GM12878 (cell line): ENCODE data around the gene SEPTIN10. TPM values are rescaled to one million over a fixed set of nuclear protein-coding genes. Genes with fewer than 3 reads are reported as not detected.

ENCODE experiments used
- ATAC-seq: fragments of 200-7000 bp; cut with Tn5 transposase; 3 replicates; pipeline ENCODE4 v1.9.1; 2020; ENCODE audit warnings: mild to moderate bottlenecking, moderate library complexity
- BruUV-seq: library from RNA; stranded (reverse); fragments of 400-500 nt; replicated peaks from 2 replicates; lab custom pipeline; 2021; lab: Mats Ljungman, UMichigan
- CTCF ChIA-PET: fragments of 300-600 bp; sonication (Branson Sonifier 250); formaldehyde crosslinking; extraction: SDS; loops from one replicate; lab custom pipeline; 2021; ENCODE audit warnings: inconsistent platforms; lab: Yijun Ruan, JAX
- POLR2A ChIA-PET: fragments of 350-600 bp; formaldehyde crosslinking; extraction: SDS; loops from one replicate; lab custom pipeline; 2021; ENCODE audit warnings: inconsistent platforms; lab: Charles Lee
- RAD21 ChIA-PET: fragments of 300-600 bp; sonication (Branson Sonifier 250); formaldehyde crosslinking; loops from one replicate; lab custom pipeline; 2023; ENCODE audit warnings: antibody characterized with exemption; ENCODE audit not compliant: unreplicated experiment; lab: Charles Lee
- SMC1A ChIA-PET: fragments of 300-600 bp; sonication (Branson Sonifier 250); formaldehyde crosslinking; loops from one replicate; lab custom pipeline; 2023; ENCODE audit not compliant: unreplicated experiment, uncharacterized antibody; lab: Charles Lee
- DNase-seq: peaks from one replicate; pipeline ENCODE4 v3.0.0-alpha.2; 2011; ENCODE audit warnings: low read depth, low spot score
- FAIRE-seq: peaks from 3 replicates; lab custom pipeline; 2011; peaks lifted over from hg19 to GRCh38; lab: Jason Lieb, UNC
- H2AFZ ChIP-seq: 2 replicates; pipeline ENCODE4 v1.6.0; 2011; ENCODE audit warnings: low read depth, low read length, control low read depth; ENCODE audit not compliant: control insufficient read depth
- H3K27ac ChIP-seq: 2 replicates; pipeline ENCODE4 v1.5.1; 2011; ENCODE audit warnings: control low read depth; ENCODE audit not compliant: control insufficient read depth, insufficient read depth
- H3K27me3 ChIP-seq, 2 experiments: replicated peaks in 1 of 2; 2 replicates each; pipeline versions ENCODE4 v1.6.0 to v1.6.1; 2011; ENCODE audit warnings: low read length in 1 of 2; ENCODE audit not compliant: control insufficient read depth in 2 of 2, insufficient read depth in 2 of 2
- H3K36me3 ChIP-seq, 2 experiments: 2 replicates each; pipeline ENCODE4 v1.5.1; 2011; ENCODE audit warnings: low read length in 1 of 2; ENCODE audit not compliant: control insufficient read depth in 2 of 2, insufficient read depth in 2 of 2
- H3K4me1 ChIP-seq: 2 replicates; pipeline ENCODE4 v1.6.1; 2011; ENCODE audit warnings: mild to moderate bottlenecking, low read length, moderate library complexity, mixed read lengths; ENCODE audit not compliant: control insufficient read depth, insufficient read depth
- H3K4me2 ChIP-seq: 2 replicates; pipeline ENCODE4 v1.6.0; 2011; ENCODE audit warnings: control low read depth; ENCODE audit not compliant: control insufficient read depth, insufficient read depth
- H3K4me3 ChIP-seq: fragments of 200-600 bp; sonication (generic); 2 replicates; pipeline ENCODE4 v1.5.1; 2016
- H3K79me2 ChIP-seq: 2 replicates; pipeline ENCODE4 v1.6.0; 2011; ENCODE audit warnings: low read length; ENCODE audit not compliant: control insufficient read depth, insufficient read depth
- H3K9ac ChIP-seq: 2 replicates; pipeline ENCODE4 v1.8.0; 2011; ENCODE audit warnings: low read length, control low read depth, mixed read lengths; ENCODE audit not compliant: control insufficient read depth, insufficient read depth
- H3K9me3 ChIP-seq: replicated peaks from 3 replicates; pipeline ENCODE4 v1.5.1; 2011; ENCODE audit warnings: mild to moderate bottlenecking, low read length; ENCODE audit not compliant: control insufficient read depth, insufficient read depth
- H4K20me1 ChIP-seq: 2 replicates; pipeline ENCODE4 v1.6.0; 2011; ENCODE audit not compliant: control insufficient read depth, insufficient read depth
- BRCA1 ChIP-seq: IDR thresholded peaks from 2 replicates; pipeline ENCODE4 v1.6.1; 2011; ENCODE audit warnings: low read depth, low read length, improper control_type of control experiment
- FOXM1 ChIP-seq: IDR thresholded peaks from 2 replicates; pipeline ENCODE4 v1.6.1; 2012; ENCODE audit warnings: low read depth, mild to moderate bottlenecking, inconsistent platforms, low read length, moderate library complexity
- JUND ChIP-seq: IDR thresholded peaks from 2 replicates; pipeline ENCODE4 v1.6.1; 2012; ENCODE audit warnings: low read depth, mild to moderate bottlenecking, low read length, improper control_type of control experiment, moderate library complexity
- NFIC ChIP-seq: IDR thresholded peaks from 2 replicates; pipeline ENCODE4 v1.6.1; 2012; ENCODE audit warnings: low read depth, mild to moderate bottlenecking, inconsistent platforms, low read length, moderate library complexity
- NR2C2 ChIP-seq: IDR thresholded peaks from 2 replicates; pipeline ENCODE4 v1.6.1; 2011; ENCODE audit warnings: borderline replicate concordance, low read depth; ENCODE audit not compliant: control insufficient read depth, insufficient read length
- SMAD1 ChIP-seq: fragments of 450-650 bp; IDR thresholded peaks from 2 replicates; pipeline ENCODE4 v1.6.1; 2018; ENCODE audit warnings: mild to moderate bottlenecking, low read depth; ENCODE audit not compliant: partially characterized antibody
- STAT1 ChIP-seq: fragments of 450-650 bp; conservative IDR thresholded peaks from 2 replicates; pipeline ENCODE4 v1.6.1; 2014; ENCODE audit warnings: antibody characterized with exemption, mild to moderate bottlenecking
- STAT3 ChIP-seq: IDR thresholded peaks from 2 replicates; pipeline ENCODE4 v1.6.1; 2011; ENCODE audit warnings: low read depth, low read length, improper control_type of control experiment
- TCF12 ChIP-seq: IDR thresholded peaks from 2 replicates; pipeline ENCODE4 v1.6.1; 2011; ENCODE audit warnings: low read depth, mild to moderate bottlenecking, low read length
- WGBS: methylation state at CpG from one replicate; pipeline ENCODE4 v1.1.6; 2016; ENCODE audit warnings: low lambda C conversion rate; ENCODE audit not compliant: insufficient replicate concordance, insufficient coverage; ENCODE audit errors: missing lambda C conversion rate; 5-methylcytosine and 5-hydroxymethylcytosine counted together
- in situ Hi-C: fragments of 300-500 bp; cut with MboI; formaldehyde crosslinking; loops from 9 replicates; pipeline ENCODE4 v1.14.3; 2018; ENCODE audit warnings: mixed read lengths
- intact Hi-C: fragments of 100-400 bp; cut with micrococcal nuclease; formaldehyde crosslinking; loops from one replicate; pipeline ENCODE4 v1.14.2; 2022; ENCODE audit not compliant: unreplicated experiment
- polyA plus RNA-seq, 11 experiments: library from polyadenylated mRNA; depleted of rRNA in 4 of 11; unstranded in 6 of 11; stranded (reverse) in 5 of 11; fragments of >200 nt; fragmentation: Nextera tagmentation in 4 of 11; fragmentation: Illumina TruSeq in 1 of 11; extraction: Ambion mirVana in 4 of 11; extraction: Trizol in 1 of 11; gene quantifications; 1 replicate in 1 of 11; 2 replicates in 10 of 11; pipeline versions ENCODE4 v1.2.1 to v1.2.3, GENCODE V29; 2011 to 2016; ENCODE audit warnings: inconsistent platforms in 2 of 11, missing spikeins in 2 of 11, low read depth in 1 of 11
- total RNA-seq, 4 experiments: library from RNA; depleted of rRNA in 3 of 4; stranded (reverse); fragments of >200 nt in 3 of 4; fragmentation: Illumina TruSeq in 1 of 4; extraction: Trizol in 1 of 4; gene quantifications; 2 replicates each; pipeline versions ENCODE4 v1.2.1 to v1.2.3, GENCODE V29; 2013 to 2021
- TF ChIP-seq, protein P1 (sequence below): IDR thresholded peaks from 2 replicates; pipeline ENCODE4 v1.6.1; 2012; ENCODE audit warnings: improper control_type of control experiment, low read depth, low read length; ENCODE audit not compliant: insufficient replicate concordance
- TF ChIP-seq, protein P2 (sequence below): fragments of 450-650 bp; IDR thresholded peaks from 2 replicates; pipeline ENCODE4 v1.6.1; 2017; ENCODE audit warnings: low read depth, mild to moderate bottlenecking, moderate library complexity

SEPTIN10 gene
- total and polyA plus RNA-seq, 10 of the 15 experiments (the other 5 are each of a cell fraction or from before 2014, with no cell fraction given): 20.2 to 132 (median 62.7) TPM

DNA sequence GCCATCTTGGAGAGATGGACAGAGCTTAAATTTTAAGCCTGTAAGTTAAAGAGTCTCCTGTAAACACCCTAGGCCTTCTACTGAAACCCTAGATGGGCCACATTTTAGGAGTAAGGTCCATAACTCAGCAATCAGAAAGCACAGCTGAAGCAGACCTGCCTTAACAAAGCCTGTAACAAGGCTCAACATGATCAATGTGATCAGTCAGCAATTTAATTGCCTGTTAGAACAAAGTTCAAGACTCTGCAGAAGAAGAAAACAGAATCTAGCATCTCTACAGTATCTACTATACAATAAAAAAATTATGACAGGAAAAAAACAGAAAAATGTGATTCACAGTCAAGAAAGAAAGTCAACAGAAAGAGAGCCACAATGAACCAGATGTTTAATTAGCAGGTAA lies 27.1 kb downstream of the SEPTIN10 start (continued):
- TF ChIP-seq, protein P1, sequence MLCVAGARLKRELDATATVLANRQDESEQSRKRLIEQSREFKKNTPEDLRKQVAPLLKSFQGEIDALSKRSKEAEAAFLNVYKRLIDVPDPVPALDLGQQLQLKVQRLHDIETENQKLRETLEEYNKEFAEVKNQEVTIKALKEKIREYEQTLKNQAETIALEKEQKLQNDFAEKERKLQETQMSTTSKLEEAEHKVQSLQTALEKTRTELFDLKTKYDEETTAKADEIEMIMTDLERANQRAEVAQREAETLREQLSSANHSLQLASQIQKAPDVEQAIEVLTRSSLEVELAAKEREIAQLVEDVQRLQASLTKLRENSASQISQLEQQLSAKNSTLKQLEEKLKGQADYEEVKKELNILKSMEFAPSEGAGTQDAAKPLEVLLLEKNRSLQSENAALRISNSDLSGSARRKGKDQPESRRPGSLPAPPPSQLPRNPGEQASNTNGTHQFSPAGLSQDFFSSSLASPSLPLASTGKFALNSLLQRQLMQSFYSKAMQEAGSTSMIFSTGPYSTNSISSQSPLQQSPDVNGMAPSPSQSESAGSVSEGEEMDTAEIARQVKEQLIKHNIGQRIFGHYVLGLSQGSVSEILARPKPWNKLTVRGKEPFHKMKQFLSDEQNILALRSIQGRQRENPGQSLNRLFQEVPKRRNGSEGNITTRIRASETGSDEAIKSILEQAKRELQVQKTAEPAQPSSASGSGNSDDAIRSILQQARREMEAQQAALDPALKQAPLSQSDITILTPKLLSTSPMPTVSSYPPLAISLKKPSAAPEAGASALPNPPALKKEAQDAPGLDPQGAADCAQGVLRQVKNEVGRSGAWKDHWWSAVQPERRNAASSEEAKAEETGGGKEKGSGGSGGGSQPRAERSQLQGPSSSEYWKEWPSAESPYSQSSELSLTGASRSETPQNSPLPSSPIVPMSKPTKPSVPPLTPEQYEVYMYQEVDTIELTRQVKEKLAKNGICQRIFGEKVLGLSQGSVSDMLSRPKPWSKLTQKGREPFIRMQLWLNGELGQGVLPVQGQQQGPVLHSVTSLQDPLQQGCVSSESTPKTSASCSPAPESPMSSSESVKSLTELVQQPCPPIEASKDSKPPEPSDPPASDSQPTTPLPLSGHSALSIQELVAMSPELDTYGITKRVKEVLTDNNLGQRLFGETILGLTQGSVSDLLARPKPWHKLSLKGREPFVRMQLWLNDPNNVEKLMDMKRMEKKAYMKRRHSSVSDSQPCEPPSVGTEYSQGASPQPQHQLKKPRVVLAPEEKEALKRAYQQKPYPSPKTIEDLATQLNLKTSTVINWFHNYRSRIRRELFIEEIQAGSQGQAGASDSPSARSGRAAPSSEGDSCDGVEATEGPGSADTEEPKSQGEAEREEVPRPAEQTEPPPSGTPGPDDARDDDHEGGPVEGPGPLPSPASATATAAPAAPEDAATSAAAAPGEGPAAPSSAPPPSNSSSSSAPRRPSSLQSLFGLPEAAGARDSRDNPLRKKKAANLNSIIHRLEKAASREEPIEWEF: no peak
- TF ChIP-seq TCF12: no peak

DNA sequence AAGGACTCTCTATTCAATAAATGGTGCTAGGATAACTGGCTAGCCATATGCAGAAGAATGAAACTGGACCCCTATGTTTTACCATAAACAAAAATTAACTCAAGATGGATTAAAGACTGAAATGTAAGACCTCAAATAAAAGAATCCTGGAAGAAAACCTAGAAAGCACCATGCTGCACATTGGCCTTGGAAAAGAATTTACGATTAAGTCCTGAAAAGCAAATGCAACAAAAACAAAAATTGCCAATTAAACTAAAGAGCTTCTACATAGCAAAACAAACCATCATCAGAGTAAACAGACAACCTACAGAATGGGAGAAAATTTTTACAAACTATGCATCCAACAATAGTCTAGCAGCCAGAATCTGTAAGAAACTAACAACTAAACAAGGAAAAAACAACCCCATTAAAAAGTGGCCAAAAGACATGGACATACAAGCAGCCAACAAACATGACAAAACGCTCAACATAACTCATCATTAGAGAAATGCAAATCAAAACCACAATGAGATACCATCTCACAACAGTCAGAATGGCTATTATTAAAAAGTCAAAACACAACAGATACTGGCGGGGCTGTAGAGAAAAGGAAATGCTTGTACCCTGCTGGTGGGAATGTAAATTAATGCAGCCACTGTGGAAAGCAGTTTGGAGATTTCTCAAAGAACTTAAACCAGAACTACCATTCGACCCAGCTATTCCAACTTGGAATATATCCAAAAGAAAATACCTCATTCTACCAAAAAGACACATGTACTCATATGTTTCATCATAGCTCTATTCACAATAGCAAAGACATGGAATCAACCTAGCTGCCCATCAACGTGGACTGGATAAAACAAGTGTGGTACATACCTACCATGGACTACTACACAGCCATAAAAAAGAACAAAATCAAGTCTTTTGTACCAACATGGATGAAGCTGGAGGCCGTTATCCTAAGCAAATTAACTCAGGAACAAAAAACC lies 30.6 kb downstream of the SEPTIN10 start:
- ChIA-PET RAD21 (interaction anchor here (0.7 to 4.3 kb wide), 5 partner anchors 13 to 29 kb away, joined by 3 to 34 read pairs (median 3); no protein-coding TSS in a partner anchor), CTCF (interaction anchor here (0.9 to 1.1 kb wide), 4 partner anchors 13 to 37 kb away, joined by 3 to 4 read pairs (median 3); no protein-coding TSS in a partner anchor), POLR2A (interaction anchor here (0.5 to 1.5 kb wide), 2 partner anchors 9 to 18 kb away, joined by 3 to 4 read pairs; no protein-coding TSS in a partner anchor), SMC1A (interaction anchor here (0.9 to 5.7 kb wide), 9 partner anchors 14 to 69 kb away, joined by 3 to 33 read pairs (median 4); no protein-coding TSS in a partner anchor)
- no peaks in the 10 kb centered on the region for H3K27me3 ChIP-seq
- peaks cover 0 to 7% of the 10 kb centered on the region in 2 experiments; a peak in 2 of 4 replicates for H3K36me3 ChIP-seq
- intact Hi-C loops (loop anchor here (2.0 to 5.0 kb wide), 2 partner anchors 26 to 36 kb away; no protein-coding TSS in a partner anchor), in situ Hi-C loops (no loop called here)
- no peak overlapping the region for H3K4me3 ChIP-seq
- peak overlapping the region; percentile 12; the same call in 1 of the 2 replicates for H3K4me2 ChIP-seq
- DNase-seq: peak; percentile 45
- peak; percentile 84 for ATAC-seq
- 8% methylated on average over 6 of the region's 6 CpGs for WGBS
- BruUV-seq: TSS peak; percentile 30
- H4K20me1 ChIP-seq: no peaks in the 10 kb centered on the region
- peak; percentile 44 for FAIRE-seq
- no peak overlapping the region for H3K9ac ChIP-seq
- H3K27ac ChIP-seq: peak overlapping the region; percentile 50
- no peaks in the 10 kb centered on the region; the same call in 1 of the 3 replicates for H3K9me3 ChIP-seq
- peaks cover 27% of the 10 kb centered on the region for H3K4me1 ChIP-seq
- H3K79me2 ChIP-seq: peaks cover 15% of the 10 kb centered on the region
- no peak overlapping the region for H2AFZ ChIP-seq
- TF ChIP-seq STAT1 (no peak), NR2C2 (no peak), NFIC (peak; percentile 77; the same call in 1 of the 2 replicates), JUND (no peak), STAT3 (no peak), SMAD1 (no peak), BRCA1 (no peak), FOXM1 (peak; percentile 66; the same call in 1 of the 2 replicates)
- TF ChIP-seq, protein P2, sequence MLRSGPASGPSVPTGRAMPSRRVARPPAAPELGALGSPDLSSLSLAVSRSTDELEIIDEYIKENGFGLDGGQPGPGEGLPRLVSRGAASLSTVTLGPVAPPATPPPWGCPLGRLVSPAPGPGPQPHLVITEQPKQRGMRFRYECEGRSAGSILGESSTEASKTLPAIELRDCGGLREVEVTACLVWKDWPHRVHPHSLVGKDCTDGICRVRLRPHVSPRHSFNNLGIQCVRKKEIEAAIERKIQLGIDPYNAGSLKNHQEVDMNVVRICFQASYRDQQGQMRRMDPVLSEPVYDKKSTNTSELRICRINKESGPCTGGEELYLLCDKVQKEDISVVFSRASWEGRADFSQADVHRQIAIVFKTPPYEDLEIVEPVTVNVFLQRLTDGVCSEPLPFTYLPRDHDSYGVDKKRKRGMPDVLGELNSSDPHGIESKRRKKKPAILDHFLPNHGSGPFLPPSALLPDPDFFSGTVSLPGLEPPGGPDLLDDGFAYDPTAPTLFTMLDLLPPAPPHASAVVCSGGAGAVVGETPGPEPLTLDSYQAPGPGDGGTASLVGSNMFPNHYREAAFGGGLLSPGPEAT: peak; percentile 38; the same call in 1 of the 2 replicates
